ENCODE measurements around the gene DGKQ. TPM values are rescaled to one million over a fixed set of nuclear protein-coding genes. Genes with fewer than 3 reads are reported as not detected.

DGKQ gene
- total RNA-seq, 2 donors from 2014 or later: 8.8 to 12.0 TPM

DNA sequence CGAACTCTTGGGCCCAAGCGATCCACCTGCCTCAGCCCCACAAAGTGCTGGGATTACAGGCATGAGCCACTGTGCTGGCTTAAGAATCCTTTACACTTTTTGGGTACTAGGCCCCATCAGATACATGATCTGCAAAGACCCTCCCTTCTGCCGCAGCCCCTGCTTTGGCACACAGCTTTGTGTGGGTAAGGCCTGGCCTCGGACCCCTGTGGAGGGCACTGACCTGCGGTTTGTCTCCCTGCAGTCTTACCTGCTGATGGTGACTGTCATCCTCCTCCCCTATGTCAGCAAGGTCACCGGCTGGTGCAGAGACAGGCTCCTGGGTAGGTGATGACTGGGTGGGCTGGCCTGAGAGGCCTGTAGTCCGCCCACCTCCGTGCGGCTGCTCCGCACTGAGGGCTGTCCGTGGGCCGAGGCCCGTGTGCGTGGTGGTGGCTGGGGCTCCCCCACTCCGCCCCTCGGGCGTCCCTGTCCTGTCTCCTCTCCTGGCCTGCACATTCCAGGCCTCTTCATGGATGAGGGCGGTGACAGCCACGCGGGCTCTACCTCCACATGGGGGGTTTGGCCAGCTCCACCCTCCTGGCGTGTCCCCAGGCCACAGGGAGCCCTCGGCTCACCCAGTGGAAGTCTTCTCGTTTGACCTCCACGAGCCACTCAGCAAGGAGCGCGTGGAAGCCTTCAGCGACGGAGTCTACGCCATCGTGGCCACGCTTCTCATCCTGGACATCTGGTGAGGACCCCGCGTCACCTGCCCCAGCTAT, 18.0 kb downstream of the DGKQ start:
- ATAC-seq (replicated peaks in 1 of 2): no peak
- Mint-ChIP-seq H3K36me3 (ENCODE audit: insufficient read depth in 2 of 2) (no peaks in the 10 kb centered on the region), H3K27me3 (ENCODE audit: low read depth) (no peaks in the 10 kb centered on the region), H3K4me3 (no peak overlapping the region), H3K9me3 (no peaks in the 10 kb centered on the region), H3K4me1 (ENCODE audit: low read depth) (no peaks in the 10 kb centered on the region), H3K27ac (no peak overlapping the region)
- DNase-seq: no peak

- ATAC-seq (replicated peaks in 1 of 2) (no peak), DNase-seq (no peak)
- Mint-ChIP-seq H3K27me3 (ENCODE audit: low read depth) (no peaks in the 10 kb centered on the region), H3K27ac (no peak overlapping the region), H3K9me3 (no peaks in the 10 kb centered on the region), H3K4me1 (ENCODE audit: low read depth) (no peaks in the 10 kb centered on the region), H3K36me3 (ENCODE audit: insufficient read depth in 2 of 2) (no peaks in the 10 kb centered on the region), H3K4me3 (no peak overlapping the region)
Measured at GRCh38 chr4:954211-955020, 19.0 kb downstream of the DGKQ start.

GRCh38 chr4:953574-953915, 19.8 kb downstream of the DGKQ start:
- H3K4me1 Mint-ChIP-seq (ENCODE audit: low read depth): no peaks in the 10 kb centered on the region
- no peak overlapping the region for H3K27ac Mint-ChIP-seq
- H3K27me3 Mint-ChIP-seq (ENCODE audit: low read depth): no peaks in the 10 kb centered on the region

DNA sequence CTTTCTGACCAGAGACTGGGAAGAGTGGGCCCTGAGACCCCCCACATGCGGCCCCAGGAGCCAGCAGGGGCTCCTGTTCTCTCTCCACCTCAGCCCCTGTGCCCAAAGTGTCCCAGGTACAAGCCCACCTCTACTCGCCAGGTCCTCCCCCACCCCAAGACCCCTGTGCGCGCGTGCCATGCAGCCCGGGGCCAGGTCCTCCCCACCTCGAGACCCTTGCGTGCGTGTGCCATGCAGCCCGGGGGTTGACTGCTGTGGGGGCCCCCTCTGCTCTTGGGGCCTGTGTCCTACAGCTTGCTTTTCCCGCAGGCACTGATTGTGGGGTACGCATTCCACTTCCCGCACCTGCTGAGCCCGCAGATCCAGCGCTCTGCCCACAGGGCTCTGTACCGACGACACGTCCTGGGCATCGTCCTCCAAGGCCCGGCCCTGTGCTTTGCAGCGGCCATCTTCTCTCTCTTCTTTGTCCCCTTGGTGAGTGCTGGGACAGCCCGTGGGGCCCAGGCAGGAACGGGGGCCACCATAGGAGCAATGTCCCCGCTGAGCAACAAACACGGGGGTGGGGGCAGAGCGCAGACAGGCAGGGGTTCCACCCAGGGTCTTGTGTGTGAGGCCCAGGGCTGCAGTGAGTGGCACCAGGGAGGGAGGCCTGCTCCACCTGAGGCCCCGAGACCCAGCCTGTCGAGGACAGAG, 20.3 kb downstream of the DGKQ start:
- DNase-seq: no peak
- H3K4me3 Mint-ChIP-seq: no peak overlapping the region
- no peak overlapping the region for H3K27ac Mint-ChIP-seq
- no peaks in the 10 kb centered on the region for H3K9me3 Mint-ChIP-seq
- H3K27me3 Mint-ChIP-seq (ENCODE audit: low read depth): no peaks in the 10 kb centered on the region
- no peaks in the 10 kb centered on the region for H3K4me1 Mint-ChIP-seq (ENCODE audit: low read depth)
- no peaks in the 10 kb centered on the region for H3K36me3 Mint-ChIP-seq (ENCODE audit: insufficient read depth in 2 of 2)
- peak in 1 of 2 donors; percentile 6 for ATAC-seq (replicated peaks in 1 of 2)

More at GRCh38 chr4:953574-953915, 19.8 kb downstream of the DGKQ start:
- Mint-ChIP-seq H3K9me3 (no peaks in the 10 kb centered on the region), H3K36me3 (ENCODE audit: insufficient read depth in 2 of 2) (no peaks in the 10 kb centered on the region), H3K4me3 (no peak overlapping the region)
- DNase-seq: no peak
- ATAC-seq (replicated peaks in 1 of 2): no peak

GRCh38 chr4:951594-952468, 21.5 kb downstream of the DGKQ start:
- no peak for DNase-seq
- Mint-ChIP-seq H3K4me1 (ENCODE audit: low read depth) (no peaks in the 10 kb centered on the region), H3K27me3 (ENCODE audit: low read depth) (no peaks in the 10 kb centered on the region), H3K27ac (no peak overlapping the region), H3K9me3 (no peaks in the 10 kb centered on the region), H3K4me3 (no peak overlapping the region), H3K36me3 (ENCODE audit: insufficient read depth in 2 of 2) (no peaks in the 10 kb centered on the region)
- ATAC-seq (replicated peaks in 1 of 2): no peak

- DNase-seq: no peak
- Mint-ChIP-seq H3K27me3 (ENCODE audit: low read depth) (no peaks in the 10 kb centered on the region), H3K27ac (no peak overlapping the region), H3K4me1 (ENCODE audit: low read depth) (no peaks in the 10 kb centered on the region), H3K9me3 (no peaks in the 10 kb centered on the region), H3K4me3 (no peak overlapping the region), H3K36me3 (ENCODE audit: insufficient read depth in 2 of 2) (no peaks in the 10 kb centered on the region)
- no peak for ATAC-seq (replicated peaks in 1 of 2)
Measured at GRCh38 chr4:951186-951585, 22.2 kb downstream of the DGKQ start.

DNA sequence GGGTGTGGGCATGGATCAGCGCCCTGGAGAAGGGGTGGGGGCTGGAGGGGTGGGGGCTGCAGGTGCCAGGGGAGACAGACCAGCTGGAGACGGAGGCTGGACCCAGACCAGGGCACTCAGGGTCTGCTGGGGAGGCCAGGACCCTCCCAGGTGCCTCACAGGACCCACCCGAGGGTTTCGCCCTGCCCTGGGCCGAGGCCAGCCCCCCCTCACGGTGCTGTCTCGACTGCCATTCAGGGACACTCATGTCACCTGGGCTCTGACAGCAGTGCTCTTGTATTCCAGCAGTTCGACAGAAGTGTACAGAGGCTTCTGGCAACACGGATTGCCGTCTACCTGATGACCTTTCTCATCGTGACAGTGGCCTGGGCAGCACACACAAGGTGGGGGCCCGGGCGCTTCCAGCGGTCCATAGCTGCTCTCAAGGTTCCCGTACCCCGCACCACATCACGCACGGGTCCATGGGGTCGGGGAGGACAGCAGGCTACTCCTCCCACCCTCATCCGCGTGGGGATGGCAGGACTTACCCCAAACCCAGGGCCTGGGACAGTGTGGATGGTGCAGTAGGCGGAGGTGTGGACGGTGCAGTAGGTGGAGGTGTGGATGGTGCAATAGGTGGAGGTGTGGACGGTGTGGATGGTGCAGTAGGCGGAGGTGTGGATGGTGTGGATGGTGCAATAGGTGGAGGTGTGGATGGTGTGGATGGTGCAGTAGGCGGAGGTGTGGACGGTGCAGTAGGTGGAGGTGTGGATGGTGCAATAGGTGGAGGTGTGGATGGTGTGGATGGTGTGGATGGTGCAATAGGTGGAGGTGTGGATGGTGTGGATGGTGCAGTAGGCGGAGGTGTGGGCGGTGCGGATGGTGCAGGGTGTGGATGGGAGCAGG, 23.0 kb downstream of the DGKQ start:
- H3K4me3 Mint-ChIP-seq: no peak overlapping the region

DNA sequence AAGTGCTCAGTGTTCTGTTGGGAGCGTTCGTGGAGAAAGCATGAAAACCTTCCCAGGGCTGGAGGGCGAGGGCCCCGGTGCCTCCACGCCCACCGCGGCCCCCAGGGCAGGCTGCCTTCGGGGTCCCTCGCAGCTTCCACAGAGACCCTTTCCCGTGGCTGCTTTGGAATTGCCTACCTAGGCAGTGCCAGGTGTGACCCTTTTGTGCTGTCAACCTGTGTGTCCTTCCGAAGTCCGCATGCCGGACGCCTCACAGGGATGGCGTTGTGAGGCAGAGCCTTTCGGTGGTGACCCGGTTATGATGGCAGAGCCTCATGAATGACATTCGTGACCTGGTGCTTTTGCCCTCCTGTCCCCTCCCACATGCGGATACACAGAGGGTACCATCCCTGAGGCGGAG, 23.7 kb downstream of the DGKQ start:
- ATAC-seq (replicated peaks in 1 of 2): no peak
- Mint-ChIP-seq H3K9me3 (no peaks in the 10 kb centered on the region), H3K4me1 (ENCODE audit: low read depth) (no peaks in the 10 kb centered on the region), H3K4me3 (no peak overlapping the region), H3K36me3 (ENCODE audit: insufficient read depth in 2 of 2) (no peaks in the 10 kb centered on the region), H3K27ac (no peak overlapping the region), H3K27me3 (ENCODE audit: low read depth) (no peaks in the 10 kb centered on the region)
- DNase-seq: no peak

More for the DNA sequence above, 23.0 kb downstream of the DGKQ start:
- H3K27me3 Mint-ChIP-seq (ENCODE audit: low read depth): no peaks in the 10 kb centered on the region
- no peak overlapping the region for H3K27ac Mint-ChIP-seq
- no peaks in the 10 kb centered on the region for H3K36me3 Mint-ChIP-seq (ENCODE audit: insufficient read depth in 2 of 2)
- DNase-seq (no peak), ATAC-seq (replicated peaks in 1 of 2) (no peak)
- no peaks in the 10 kb centered on the region for H3K4me1 Mint-ChIP-seq (ENCODE audit: low read depth)
- no peaks in the 10 kb centered on the region for H3K9me3 Mint-ChIP-seq

DNA sequence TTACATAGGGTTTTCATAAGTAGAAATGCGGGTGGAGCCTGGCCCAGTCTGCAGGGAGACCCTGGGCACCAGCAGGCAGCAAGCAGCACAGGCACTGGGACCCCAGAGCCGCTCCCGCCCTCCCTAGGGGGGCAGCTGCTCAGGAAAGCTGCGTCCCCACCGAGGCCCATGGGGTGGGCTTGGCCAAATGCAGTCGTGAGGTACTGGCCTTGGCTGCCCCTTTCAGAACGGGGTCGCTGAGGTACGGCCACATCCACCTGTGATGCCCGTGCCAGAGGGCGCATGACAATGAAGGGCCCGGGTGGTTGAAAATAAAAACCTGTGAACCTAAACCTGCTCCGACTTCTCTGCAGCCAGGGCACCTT, 24.5 kb downstream of the DGKQ start:
- Mint-ChIP-seq H3K4me1 (ENCODE audit: low read depth) (no peaks in the 10 kb centered on the region), H3K36me3 (ENCODE audit: insufficient read depth in 2 of 2) (no peaks in the 10 kb centered on the region), H3K4me3 (no peak overlapping the region), H3K27me3 (ENCODE audit: low read depth) (no peaks in the 10 kb centered on the region), H3K27ac (no peak overlapping the region), H3K9me3 (no peaks in the 10 kb centered on the region)
- DNase-seq: no peak
- no peak for ATAC-seq (replicated peaks in 1 of 2)

- DNase-seq: no peak
- H3K4me3 Mint-ChIP-seq: no peak overlapping the region
- ATAC-seq (replicated peaks in 1 of 2): no peak
- no peaks in the 10 kb centered on the region for H3K4me1 Mint-ChIP-seq (ENCODE audit: low read depth)
- H3K36me3 Mint-ChIP-seq (ENCODE audit: insufficient read depth in 2 of 2): no peaks in the 10 kb centered on the region
- no peaks in the 10 kb centered on the region for H3K27me3 Mint-ChIP-seq (ENCODE audit: low read depth)
- no peak overlapping the region for H3K27ac Mint-ChIP-seq
- no peaks in the 10 kb centered on the region for H3K9me3 Mint-ChIP-seq
Measured at GRCh38 chr4:948101-948935, 25.1 kb downstream of the DGKQ start.

DNA sequence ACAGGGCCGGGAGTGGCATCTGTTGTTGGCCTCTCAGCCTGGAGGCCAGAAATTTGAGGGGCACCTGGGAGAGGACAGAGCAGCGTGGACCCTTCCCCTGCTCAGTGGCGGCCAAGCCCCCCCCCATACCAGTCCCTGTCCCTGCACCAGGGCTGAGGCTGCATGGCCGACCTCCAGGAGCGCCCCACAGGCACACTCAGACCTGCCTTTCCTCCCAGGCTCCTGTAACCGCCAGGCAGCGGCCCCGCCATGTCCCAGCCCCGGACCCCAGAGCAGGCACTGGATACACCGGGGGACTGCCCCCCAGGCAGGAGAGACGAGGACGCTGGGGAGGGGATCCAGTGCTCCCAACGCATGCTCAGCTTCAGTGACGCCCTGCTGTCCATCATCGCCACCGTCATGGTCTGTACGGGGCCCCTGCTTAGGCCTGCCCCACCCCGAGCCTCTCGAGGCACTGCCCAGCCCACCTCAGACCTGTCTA, 25.8 kb downstream of the DGKQ start:
- ATAC-seq (replicated peaks in 1 of 2) (no peak), DNase-seq (no peak)
- no peaks in the 10 kb centered on the region for H3K27me3 Mint-ChIP-seq (ENCODE audit: low read depth)
- H3K27ac Mint-ChIP-seq: no peak overlapping the region
- H3K36me3 Mint-ChIP-seq (ENCODE audit: insufficient read depth in 2 of 2): no peaks in the 10 kb centered on the region
- no peaks in the 10 kb centered on the region for H3K9me3 Mint-ChIP-seq
- no peaks in the 10 kb centered on the region for H3K4me1 Mint-ChIP-seq (ENCODE audit: low read depth)
- H3K4me3 Mint-ChIP-seq: no peak overlapping the region
